Left renal cortex interstitium (tissue), 4 donors: ENCODE results near the gene CNPY2. TPM values are rescaled to one million over a fixed set of nuclear protein-coding genes. Genes with fewer than 3 reads are reported as not detected.
A peak's percentile ranks its signal among the peaks of the same experiment; 100 is the strongest.
"Not testable (repeated sequence)": the region's sequence is repeated elsewhere in the genome, so short reads cannot be mapped to it uniquely, and the experiment has no call there.

Experiments
- DNase-seq, 4 donors: peaks; one replicate each; pipeline ENCODE4 v3.0.0-alpha.2; 2013; ENCODE audit warnings: low read depth in 4 of 4, low spot score in 2 of 4, missing footprints in 1 of 4
- polyA plus RNA-seq, 4 donors: library from polyadenylated mRNA; unstranded; fragments of 120-200 nt; gene quantifications; one replicate each; pipeline ENCODE4 v1.2.1, GENCODE V29; 2013; ENCODE audit not compliant: insufficient read length in 4 of 4

The CNPY2 gene
- polyA plus RNA-seq, 4 donors, result 143 to 174 (median 159) TPM

GRCh38 chr12:56334490-56334793 lies 18.7 kb upstream of the CNPY2 start:
- peak in 1 of 4 donors; percentile 4 for DNase-seq

DNA sequence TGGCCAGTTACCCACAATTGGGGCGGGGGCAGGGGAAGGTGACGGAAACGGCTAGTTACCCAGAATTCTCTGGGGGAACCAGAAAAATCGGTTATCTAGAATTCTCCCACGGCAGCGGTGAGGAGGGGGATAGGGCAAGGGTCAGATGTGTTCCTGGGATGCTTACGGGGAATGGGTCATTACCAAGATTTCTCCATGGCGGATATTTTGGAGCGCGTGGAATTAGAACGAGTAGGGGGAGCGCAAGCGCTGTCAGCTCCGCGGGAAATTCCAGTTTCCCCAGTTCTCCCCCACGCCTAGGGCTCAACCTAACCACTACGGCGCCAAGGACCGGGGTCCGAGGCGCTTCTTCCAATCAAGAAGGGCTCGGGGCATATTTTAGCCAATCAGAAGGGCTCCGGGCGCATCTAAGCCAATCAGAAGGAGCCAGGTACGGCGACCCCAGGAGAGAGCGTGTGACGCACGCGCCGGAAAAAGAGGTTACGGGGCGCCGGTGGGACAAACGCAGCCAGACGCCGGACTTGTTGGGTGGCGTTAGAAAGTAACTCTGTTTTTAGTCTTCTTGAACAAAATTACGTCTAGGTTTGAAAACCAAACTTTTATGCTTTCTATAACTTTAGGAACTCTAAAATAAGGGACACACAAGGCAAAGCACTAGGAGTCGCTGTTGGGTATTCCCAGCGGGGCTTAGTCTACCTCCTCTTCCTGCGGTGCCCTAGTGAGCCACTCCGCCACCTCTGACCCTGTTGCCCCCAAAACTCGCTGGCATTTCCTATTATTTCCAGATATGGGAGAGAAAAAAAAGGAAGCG lies 18.1 kb upstream of the CNPY2 start, which contains the start of gene PAN2:
Gene PAN2 (minus strand): TSS at position 322 of the 811 bp plus-strand sequence. CDS start 906 bp downstream, outside the sequence.
- DNase-seq, result peak; percentile 91 to 97 (median 94)

DNA sequence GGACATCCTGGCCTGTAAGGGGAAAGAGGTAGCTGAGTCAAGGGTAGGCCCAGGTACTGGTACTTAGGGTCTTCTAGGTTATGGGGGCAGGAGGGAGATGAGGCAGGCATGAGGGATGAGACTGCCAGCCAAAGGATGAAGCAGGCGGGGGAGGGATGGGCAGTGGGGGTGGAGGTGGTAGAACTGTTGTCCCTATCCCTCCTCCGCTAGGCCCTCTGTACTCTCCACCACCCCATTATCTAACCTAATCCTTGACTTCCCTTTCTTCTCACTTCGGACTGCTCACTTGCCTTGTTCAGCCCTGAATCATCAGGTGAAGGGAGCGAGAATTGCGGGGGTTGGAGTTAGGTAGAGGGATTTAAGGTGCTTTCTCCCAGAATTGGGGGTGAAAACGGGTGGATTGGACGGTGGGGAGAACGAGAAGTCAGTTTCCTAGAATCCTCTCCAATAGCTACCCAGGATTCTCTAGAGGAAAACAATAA lies 17.4 kb upstream of the CNPY2 start:
- DNase-seq, result peak in 2 of 4 donors; percentile 4 to 7

DNA sequence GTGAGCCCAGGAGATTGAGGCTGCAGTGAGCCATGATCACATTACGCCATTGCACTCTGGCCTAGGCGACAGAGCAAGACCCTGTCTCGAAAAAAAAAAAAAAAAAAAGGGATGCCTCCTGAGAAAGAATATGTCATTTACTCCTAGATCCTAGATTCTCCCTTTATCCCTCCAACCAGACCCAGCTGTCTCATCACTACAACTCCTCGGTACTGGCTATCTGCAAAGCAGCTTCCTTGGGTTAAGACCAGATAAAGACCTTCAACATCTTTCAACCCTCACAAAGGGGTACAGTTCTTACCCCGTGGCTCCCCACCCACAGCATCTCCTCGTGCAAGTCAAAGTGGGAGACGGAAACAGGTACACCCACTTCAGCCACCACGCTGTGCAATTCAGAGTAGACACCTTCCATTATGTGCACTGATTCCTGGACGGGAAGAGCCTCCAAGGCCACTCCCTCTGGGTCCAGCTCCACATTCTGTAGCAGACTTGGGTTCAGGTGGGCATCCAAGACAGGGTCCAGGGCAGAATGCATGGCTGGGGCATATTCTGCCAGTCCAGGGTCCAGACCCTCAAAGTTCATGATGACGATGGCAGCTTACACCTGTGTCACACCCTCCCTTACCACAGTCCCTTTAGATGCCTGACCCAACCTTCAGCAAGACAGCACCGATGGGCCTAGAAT lies 16.9 kb upstream of the CNPY2 start:
- no peak for DNase-seq

DNA sequence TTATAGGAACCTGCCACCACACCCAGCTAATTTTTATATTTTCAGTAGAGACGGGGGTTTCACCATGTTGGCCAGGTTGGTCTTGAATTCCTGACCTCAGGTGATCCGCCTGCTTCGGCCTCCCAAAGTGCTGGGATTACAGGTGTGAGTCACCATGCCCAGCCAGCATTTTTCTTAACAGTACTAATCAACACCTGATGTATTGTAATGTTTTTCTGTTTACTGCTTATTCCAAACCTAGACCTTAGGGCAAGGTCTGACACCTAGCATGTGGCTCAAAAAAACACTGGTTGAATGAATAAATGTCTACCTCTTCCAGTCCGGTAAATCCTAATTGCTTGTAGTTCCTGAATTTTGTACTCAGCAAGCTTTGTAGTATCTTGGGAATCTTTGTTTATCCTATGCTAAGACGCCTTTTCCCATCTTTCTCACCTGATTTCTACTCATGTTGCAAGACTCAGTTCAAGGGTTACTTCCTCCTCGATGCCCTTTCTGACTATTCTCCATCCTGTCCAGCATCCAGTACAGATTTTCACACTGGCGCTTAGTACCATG lies 15.2 kb upstream of the CNPY2 start:
- DNase-seq, result no peak

DNA sequence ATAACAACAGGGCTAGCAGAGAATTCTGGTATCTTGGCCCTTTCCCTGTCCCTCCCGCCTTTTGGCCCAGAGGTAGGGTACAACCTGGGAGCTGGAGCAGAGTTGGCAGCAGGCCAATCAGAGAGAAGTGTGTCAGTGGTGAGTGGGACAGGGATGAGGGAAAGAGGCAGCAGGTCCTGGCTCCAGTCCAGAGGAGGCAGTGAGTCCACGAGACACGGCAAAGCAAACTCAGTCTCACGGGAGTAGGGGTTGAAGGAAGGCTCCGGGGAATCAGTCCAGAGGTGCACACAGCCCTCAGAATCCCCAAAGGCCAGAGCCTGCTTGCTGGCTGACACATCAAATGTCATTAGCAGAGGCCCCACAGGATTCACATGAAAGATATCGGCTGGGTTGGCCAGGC lies 10.7 kb upstream of the CNPY2 start:
- no peak for DNase-seq

- no peak for DNase-seq
Measured at GRCh38 chr12:56326126-56326525, 10.3 kb upstream of the CNPY2 start.

GRCh38 chr12:56324206-56324605 lies 8.4 kb upstream of the CNPY2 start:
- no peak for DNase-seq

DNA sequence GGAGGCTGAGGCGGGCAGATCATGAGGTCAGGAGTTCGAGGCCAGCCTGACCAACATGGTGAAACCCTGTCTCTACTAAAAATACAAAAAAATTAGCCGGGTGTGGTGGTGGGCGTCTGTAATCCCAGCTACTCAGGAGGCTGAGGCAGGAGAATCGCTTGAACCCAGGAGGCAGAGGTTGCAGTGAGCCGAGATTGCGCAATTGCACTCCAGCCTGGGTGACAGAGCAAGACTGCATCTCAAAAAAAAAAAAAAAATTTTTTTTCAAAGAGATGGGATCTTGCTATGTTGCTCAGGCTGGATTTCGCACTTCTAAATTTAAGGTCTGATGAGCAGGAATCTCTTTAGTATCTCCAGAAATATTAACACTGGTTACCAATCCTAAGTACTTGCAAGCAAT lies 5.8 kb upstream of the CNPY2 start:
- not testable (repeated sequence) for DNase-seq

- DNase-seq, result no peak
Measured at GRCh38 chr12:56321027-56321426, 5.2 kb upstream of the CNPY2 start.

DNA sequence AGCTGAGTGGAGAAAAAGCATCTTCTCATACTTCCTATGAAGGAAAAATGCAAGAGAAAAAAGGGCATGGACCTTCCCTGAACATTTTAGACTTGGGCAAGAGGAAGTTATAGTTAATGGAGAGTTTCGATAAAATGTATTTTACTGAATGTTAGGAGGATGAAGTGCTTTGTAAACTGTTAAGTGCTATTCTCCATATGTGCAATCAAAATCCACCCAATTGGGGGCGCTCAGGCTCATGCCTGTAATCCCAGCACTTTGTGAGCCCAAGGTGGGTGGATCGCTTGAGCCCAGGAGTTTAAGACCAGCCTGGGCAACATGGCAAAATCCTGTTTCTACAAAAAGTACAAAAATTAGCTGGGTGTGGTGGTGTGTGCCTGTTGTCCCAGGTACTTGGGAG lies 1.9 kb upstream of the CNPY2 start:
- DNase-seq, result no peak

- no peak for DNase-seq
Measured at GRCh38 chr12:56315249-56315621, 553 bp downstream of the CNPY2 start.

DNA sequence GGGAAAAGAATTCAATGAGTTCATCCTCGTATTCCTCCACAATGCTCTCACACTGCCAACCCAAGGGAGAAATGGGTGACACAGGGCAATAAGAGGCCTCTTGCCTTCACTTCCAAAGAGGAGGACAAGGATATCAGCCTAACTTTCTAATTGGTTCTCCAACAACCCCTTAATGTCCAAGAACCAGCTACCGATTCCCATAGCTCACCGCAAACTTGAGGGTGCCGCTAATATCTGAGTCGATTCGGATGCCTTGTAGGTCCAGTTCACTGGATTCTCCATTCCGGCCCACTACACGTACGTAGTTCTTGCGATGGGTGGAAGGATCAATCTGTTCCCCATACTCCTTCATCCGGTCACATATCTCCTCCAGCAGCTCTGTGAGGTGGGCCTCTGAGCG lies 4.8 kb downstream of the CNPY2 start:
- DNase-seq, result no peak

DNA sequence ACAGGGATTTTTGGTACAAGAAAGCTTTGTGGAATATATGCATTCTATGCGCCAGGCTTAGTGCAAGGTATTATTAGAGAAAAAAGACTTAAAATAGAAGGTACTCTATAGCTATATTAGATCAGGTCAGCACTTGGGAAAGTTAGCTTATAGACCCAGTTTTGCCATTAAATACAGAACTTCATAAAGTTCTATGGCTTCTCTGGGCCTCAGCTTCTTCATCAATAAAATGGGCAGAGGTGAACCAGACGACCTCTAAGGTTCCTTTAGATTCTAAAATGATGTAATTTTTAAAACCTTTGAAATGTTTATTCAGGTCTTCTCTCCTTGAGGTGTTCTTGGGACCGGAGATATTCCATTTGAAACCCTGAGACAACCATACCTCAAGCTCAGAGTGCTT lies 7.1 kb downstream of the CNPY2 start:
- no peak for DNase-seq

- DNase-seq, result no peak
Measured at GRCh38 chr12:56307221-56307965, 8.4 kb downstream of the CNPY2 start.

- DNase-seq, result no peak
Measured at GRCh38 chr12:56304872-56305590, 10.8 kb downstream of the CNPY2 start.

GRCh38 chr12:56304276-56304675 lies 11.5 kb downstream of the CNPY2 start:
- no peak for DNase-seq

GRCh38 chr12:56300644-56301464 lies 14.9 kb downstream of the CNPY2 start:
- no peak for DNase-seq

GRCh38 chr12:56299853-56300643 lies 15.7 kb downstream of the CNPY2 start, which contains the start of gene CS:
Gene CS (minus strand): TSS chr12:56300330. CDS start chr12:56300201, 129 bp downstream.
- DNase-seq, result peak; percentile 87 to 96 (median 94)
